Hematopoietic multipotent progenitor cell treated with erythropoietin and hydrocortisone succinate and interleukin-3 and kit ligand, for 17 days (in vitro differentiated cells): ENCODE measurements around the gene FSTL5.

Experiments
- DNase-seq: peaks from one replicate; pipeline ENCODE4 v3.0.0-alpha.2; 2015; ENCODE audit warnings: low spot score

FSTL5 gene

GRCh38 chr4:161937596-161937995 is 226.2 kb downstream of the FSTL5 start:
- DNase-seq: no peak

GRCh38 chr4:161936625-161937550 is 226.9 kb downstream of the FSTL5 start:
- no peak for DNase-seq

- no peak for DNase-seq
Observed at GRCh38 chr4:161931089-161931488, 232.7 kb downstream of the FSTL5 start.

- DNase-seq: no peak
Observed at GRCh38 chr4:161929956-161930355, 233.8 kb downstream of the FSTL5 start.

GRCh38 chr4:161926033-161926828 is 237.6 kb downstream of the FSTL5 start:
- no peak for DNase-seq

- DNase-seq: no peak
Observed at GRCh38 chr4:161920304-161921052, 243.3 kb downstream of the FSTL5 start.

GRCh38 chr4:161919442-161920220 is 244.2 kb downstream of the FSTL5 start:
- DNase-seq: no peak

- no peak for DNase-seq
Observed at GRCh38 chr4:161916035-161916434, 247.8 kb downstream of the FSTL5 start.

GRCh38 chr4:161907590-161907955 is 256.2 kb downstream of the FSTL5 start:
- DNase-seq: no peak

GRCh38 chr4:161906836-161907589 is 256.8 kb downstream of the FSTL5 start:
- DNase-seq: no peak

GRCh38 chr4:161900110-161900509 is 263.7 kb downstream of the FSTL5 start:
- no peak for DNase-seq

- no peak for DNase-seq
Observed at GRCh38 chr4:161894493-161895167, 269.2 kb downstream of the FSTL5 start.

GRCh38 chr4:161894014-161894413 is 269.8 kb downstream of the FSTL5 start:
- no peak for DNase-seq

- no peak for DNase-seq
Observed at GRCh38 chr4:161893566-161893965, 270.2 kb downstream of the FSTL5 start.

- DNase-seq: no peak
Observed at GRCh38 chr4:161892951-161893350, 270.8 kb downstream of the FSTL5 start.

GRCh38 chr4:161883157-161883556 is 280.6 kb downstream of the FSTL5 start:
- no peak for DNase-seq

- no peak for DNase-seq
Observed at GRCh38 chr4:161881370-161881769, 282.4 kb downstream of the FSTL5 start.

- DNase-seq: no peak
Observed at GRCh38 chr4:161869511-161869910, 294.3 kb downstream of the FSTL5 start.

GRCh38 chr4:161856711-161857326 is 307.0 kb downstream of the FSTL5 start:
- no peak for DNase-seq

GRCh38 chr4:161850631-161851030 is 313.2 kb downstream of the FSTL5 start:
- no peak for DNase-seq
